ENCODE results near the gene ITPA.

The ITPA gene

GRCh38 chr20:3168829-3169590, 40.3 kb upstream of the ITPA start:
- H3K9me2 ChIP-seq (replicated peaks; ENCODE audit: low read depth, low read length), result no peaks in the 10 kb centered on the region
- H3K4me1 ChIP-seq (ENCODE audit: insufficient read depth, low read length, poor library complexity, severe bottlenecking), result peaks cover 4% of the 10 kb centered on the region
- no peaks in the 10 kb centered on the region for H3K36me3 ChIP-seq (ENCODE audit: insufficient read depth, low read length)
- H3K4me3 ChIP-seq (ENCODE audit: low read length, poor library complexity, severe bottlenecking), result no peak overlapping the region
- no peak overlapping the region for H2AFZ ChIP-seq (ENCODE audit: low read length)
- H3K27me3 ChIP-seq (ENCODE audit: insufficient read depth, low read length, poor library complexity, severe bottlenecking), result no peaks in the 10 kb centered on the region
- H4K20me1 ChIP-seq (ENCODE audit: insufficient read depth, low read length, poor library complexity, severe bottlenecking), result no peaks in the 10 kb centered on the region
- no peak overlapping the region for H3K4me2 ChIP-seq (ENCODE audit: low read depth, low read length, poor library complexity, severe bottlenecking)
- no peak for TF ChIP-seq CTCF (conservative IDR thresholded peaks at IDR 0.05; ENCODE audit: low read length)
- TF ChIP-seq EZH2phosphoT487 (IDR thresholded peaks at IDR 0.05; ENCODE audit: borderline replicate concordance), result no peak
- H3F3A ChIP-seq (ENCODE audit: low read depth), result no peaks in the 10 kb centered on the region
- H3K79me2 ChIP-seq (ENCODE audit: insufficient read depth, low read length), result no peaks in the 10 kb centered on the region
- H3K9me3 ChIP-seq (ENCODE audit: insufficient read depth, low read depth, low read length), result no peaks in the 10 kb centered on the region
- H3K9ac ChIP-seq (ENCODE audit: low read depth, low read length, poor library complexity, severe bottlenecking), result no peak overlapping the region

GRCh38 chr20:3171391-3172125, 37.7 kb upstream of the ITPA start:
- no peak overlapping the region for H3K9ac ChIP-seq (ENCODE audit: low read depth, low read length, poor library complexity, severe bottlenecking)
- H3K4me1 ChIP-seq (ENCODE audit: insufficient read depth, low read length, poor library complexity, severe bottlenecking), result peaks cover 4% of the 10 kb centered on the region
- no peak overlapping the region for H3K4me3 ChIP-seq (ENCODE audit: low read length, poor library complexity, severe bottlenecking)
- H2AFZ ChIP-seq (ENCODE audit: low read length), result no peak overlapping the region
- no peaks in the 10 kb centered on the region for H3K27me3 ChIP-seq (ENCODE audit: insufficient read depth, low read length, poor library complexity, severe bottlenecking)
- H3F3A ChIP-seq (ENCODE audit: low read depth), result no peaks in the 10 kb centered on the region
- H3K79me2 ChIP-seq (ENCODE audit: insufficient read depth, low read length), result no peaks in the 10 kb centered on the region
- H4K20me1 ChIP-seq (ENCODE audit: insufficient read depth, low read length, poor library complexity, severe bottlenecking), result no peaks in the 10 kb centered on the region
- H3K4me2 ChIP-seq (ENCODE audit: low read depth, low read length, poor library complexity, severe bottlenecking), result no peak overlapping the region
- no peaks in the 10 kb centered on the region for H3K9me2 ChIP-seq (replicated peaks; ENCODE audit: low read depth, low read length)
- no peaks in the 10 kb centered on the region for H3K9me3 ChIP-seq (ENCODE audit: insufficient read depth, low read depth, low read length)
- H3K36me3 ChIP-seq (ENCODE audit: insufficient read depth, low read length), result no peaks in the 10 kb centered on the region
- TF ChIP-seq EZH2phosphoT487 (IDR thresholded peaks at IDR 0.05; ENCODE audit: borderline replicate concordance) (no peak), CTCF (conservative IDR thresholded peaks at IDR 0.05; ENCODE audit: low read length) (no peak)

GRCh38 chr20:3172126-3172932, 37.0 kb upstream of the ITPA start:
- Histone ChIP-seq H3K4me2 (ENCODE audit: low read depth, low read length, poor library complexity, severe bottlenecking) (peak overlapping the region; percentile 80), H3K9me3 (ENCODE audit: insufficient read depth, low read depth, low read length) (no peaks in the 10 kb centered on the region), H3K4me3 (ENCODE audit: low read length, poor library complexity, severe bottlenecking) (peak overlapping the region; percentile 87), H3K79me2 (ENCODE audit: insufficient read depth, low read length) (no peaks in the 10 kb centered on the region), H3K27me3 (ENCODE audit: insufficient read depth, low read length, poor library complexity, severe bottlenecking) (no peaks in the 10 kb centered on the region), H3K9me2 (replicated peaks; ENCODE audit: low read depth, low read length) (no peaks in the 10 kb centered on the region), H3K9ac (ENCODE audit: low read depth, low read length, poor library complexity, severe bottlenecking) (peak overlapping the region; percentile 54), H3K4me1 (ENCODE audit: insufficient read depth, low read length, poor library complexity, severe bottlenecking) (peaks cover 4% of the 10 kb centered on the region), H3K36me3 (ENCODE audit: insufficient read depth, low read length) (no peaks in the 10 kb centered on the region), H3F3A (ENCODE audit: low read depth) (no peaks in the 10 kb centered on the region), H2AFZ (ENCODE audit: low read length) (no peak overlapping the region), H4K20me1 (ENCODE audit: insufficient read depth, low read length, poor library complexity, severe bottlenecking) (no peaks in the 10 kb centered on the region)
- TF ChIP-seq CTCF (conservative IDR thresholded peaks at IDR 0.05; ENCODE audit: low read length) (no peak), EZH2phosphoT487 (IDR thresholded peaks at IDR 0.05; ENCODE audit: borderline replicate concordance) (no peak)

Measured in Loucy (cell line).